Measurements from ENCODE around the gene ZNF584. TPM values are rescaled to one million over a fixed set of nuclear protein-coding genes. Genes with fewer than 3 reads are reported as not detected.

Gene ZNF584
- total and polyA plus RNA-seq, 8 donors, result 4.1 to 8.5 (median 5.1) TPM

GRCh38 chr19:58417071-58417470 is 8.6 kb downstream of the ZNF584 start:
- DNase-seq, result no peak
- 97 to 98% methylated on average over 7 of the region's 7 CpGs for WGBS, 2 donors
- H3K27me3 ChIP-seq, result no peaks in the 10 kb centered on the region
- H3K4me1 ChIP-seq, result no peaks in the 10 kb centered on the region
- no peaks in the 10 kb centered on the region for H3K9me3 ChIP-seq
- no peak overlapping the region for H3K27ac ChIP-seq
- H3K36me3 ChIP-seq, result peaks cover 0 to 23% (median 8%) of the 10 kb centered on the region in 3 donors
- TF ChIP-seq, protein P1, sequence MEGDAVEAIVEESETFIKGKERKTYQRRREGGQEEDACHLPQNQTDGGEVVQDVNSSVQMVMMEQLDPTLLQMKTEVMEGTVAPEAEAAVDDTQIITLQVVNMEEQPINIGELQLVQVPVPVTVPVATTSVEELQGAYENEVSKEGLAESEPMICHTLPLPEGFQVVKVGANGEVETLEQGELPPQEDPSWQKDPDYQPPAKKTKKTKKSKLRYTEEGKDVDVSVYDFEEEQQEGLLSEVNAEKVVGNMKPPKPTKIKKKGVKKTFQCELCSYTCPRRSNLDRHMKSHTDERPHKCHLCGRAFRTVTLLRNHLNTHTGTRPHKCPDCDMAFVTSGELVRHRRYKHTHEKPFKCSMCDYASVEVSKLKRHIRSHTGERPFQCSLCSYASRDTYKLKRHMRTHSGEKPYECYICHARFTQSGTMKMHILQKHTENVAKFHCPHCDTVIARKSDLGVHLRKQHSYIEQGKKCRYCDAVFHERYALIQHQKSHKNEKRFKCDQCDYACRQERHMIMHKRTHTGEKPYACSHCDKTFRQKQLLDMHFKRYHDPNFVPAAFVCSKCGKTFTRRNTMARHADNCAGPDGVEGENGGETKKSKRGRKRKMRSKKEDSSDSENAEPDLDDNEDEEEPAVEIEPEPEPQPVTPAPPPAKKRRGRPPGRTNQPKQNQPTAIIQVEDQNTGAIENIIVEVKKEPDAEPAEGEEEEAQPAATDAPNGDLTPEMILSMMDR (IDR thresholded peaks at IDR 0.05), result no peak
- H3K4me3 ChIP-seq, result no peak overlapping the region
- no peak for ATAC-seq
- no peak for FAIRE-seq
- intact Hi-C loops (cut with DNase I), result no loop called here

GRCh38 chr19:58428617-58429016 is 20.2 kb downstream of the ZNF584 start:
- H3K9me3 ChIP-seq, result peaks cover 0 to 19% (median 10%) of the 10 kb centered on the region in 4 donors
- WGBS, 2 donors, result 58 to 91% methylated on average over 1 of the region's 1 CpG
- intact Hi-C loops (cut with DNase I), result no loop called here
- H3K4me3 ChIP-seq, result no peak overlapping the region
- no peaks in the 10 kb centered on the region for H3K4me1 ChIP-seq
- no peak for ATAC-seq
- no peak overlapping the region for H3K27ac ChIP-seq
- no peak for FAIRE-seq
- DNase-seq, result no peak
- H3K36me3 ChIP-seq, result peaks cover 0 to 7% (median under 1%) of the 10 kb centered on the region in 3 donors
- TF ChIP-seq, protein P1 (IDR thresholded peaks at IDR 0.05), result no peak
- H3K27me3 ChIP-seq, result no peaks in the 10 kb centered on the region

DNA sequence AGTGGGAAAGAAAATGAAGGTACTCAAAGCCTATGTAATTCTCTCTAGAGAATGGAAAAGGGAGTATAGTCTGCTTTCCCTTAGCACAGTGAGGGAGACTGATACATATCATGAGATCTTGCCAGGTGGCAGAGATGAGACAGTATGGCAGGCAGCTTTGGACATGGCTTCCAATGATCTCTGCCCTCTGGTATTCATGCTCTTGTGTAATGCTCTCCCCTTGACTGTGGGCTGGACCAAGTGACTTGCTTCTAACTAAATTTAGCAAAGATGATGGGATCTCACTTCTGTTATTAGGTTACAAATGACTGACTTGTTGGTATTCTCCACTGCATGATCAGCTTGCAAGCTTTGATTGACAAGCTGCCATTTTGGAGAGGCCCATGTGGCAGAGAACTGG is 21.3 kb downstream of the ZNF584 start:
- TF ChIP-seq, protein P1 (IDR thresholded peaks at IDR 0.05), result no peak
- no peak overlapping the region for H3K27ac ChIP-seq
- no peak for DNase-seq
- no peaks in the 10 kb centered on the region for H3K4me1 ChIP-seq
- no peak overlapping the region for H3K4me3 ChIP-seq
- no peak for ATAC-seq
- intact Hi-C loops (cut with DNase I), result no loop called here
- FAIRE-seq, result no peak
- H3K9me3 ChIP-seq, result peaks cover 0 to 29% (median 15%) of the 10 kb centered on the region in 4 donors
- peaks cover 2 to 18% (median 12%) of the 10 kb centered on the region in 3 donors for H3K36me3 ChIP-seq
- H3K27me3 ChIP-seq, result no peaks in the 10 kb centered on the region

DNA sequence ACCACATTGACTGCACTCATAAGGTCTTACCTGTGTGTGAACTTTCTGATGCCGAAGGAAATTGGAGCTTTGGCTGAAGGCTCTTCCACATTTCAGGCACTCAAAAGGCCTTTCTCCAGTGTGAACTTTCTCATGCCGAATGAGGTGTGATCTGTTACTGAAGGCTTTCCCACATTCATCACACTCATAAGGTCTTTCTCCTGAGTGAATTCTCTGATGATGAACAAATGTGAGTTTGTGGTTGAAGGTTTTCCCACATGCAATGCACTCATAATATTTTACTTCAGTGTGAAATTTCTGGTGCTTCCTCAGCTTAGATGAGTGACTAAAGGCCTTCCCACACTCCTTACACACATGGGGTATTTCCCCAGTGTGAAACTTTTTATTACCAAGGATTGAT is 25.8 kb downstream of the ZNF584 start:
- no peaks in the 10 kb centered on the region for H3K27me3 ChIP-seq
- TF ChIP-seq, protein P1 (IDR thresholded peaks at IDR 0.05), result no peak
- no peak overlapping the region for H3K4me3 ChIP-seq
- ATAC-seq (no peak), DNase-seq (no peak), FAIRE-seq (no peak)
- H3K27ac ChIP-seq, result no peak overlapping the region
- H3K36me3 ChIP-seq, result peaks cover 3 to 44% (median 26%) of the 10 kb centered on the region in 3 donors
- H3K4me1 ChIP-seq, result peaks cover 0 to 2% (median 0%) of the 10 kb centered on the region in 3 donors
- H3K9me3 ChIP-seq, result peaks cover 0 to 30% (median 15%) of the 10 kb centered on the region in 4 donors
- 97 to 100% methylated on average over 2 of the region's 2 CpGs for WGBS, 2 donors
- intact Hi-C loops (cut with DNase I), result no loop called here
